NB4 (cell line): Measurements from ENCODE around the gene FAM162B.

Experiments
- DNase-seq: peaks from one replicate; pipeline ENCODE4 v3.0.0; 2010; ENCODE audit warnings: low read depth
- H3K4me3 ChIP-seq: one replicate; pipeline ENCODE4 v1.5.1; 2011; ENCODE audit warnings: mild to moderate bottlenecking, low read depth, low read length, moderate library complexity
- CTCF ChIP-seq: IDR thresholded peaks from one replicate; pipeline ENCODE4 v1.5.1; 2012; ENCODE audit warnings: low read depth, low read length
- MYC ChIP-seq: IDR thresholded peaks from 2 replicates; pipeline ENCODE4 v1.6.1; 2011; ENCODE audit warnings: low read depth, low read length
- POLR2A ChIP-seq: IDR thresholded peaks from 2 replicates; pipeline ENCODE4 v1.6.1; 2011; ENCODE audit warnings: mild to moderate bottlenecking; ENCODE audit not compliant: insufficient read length; ENCODE audit errors: extremely low read depth
- TF ChIP-seq, protein P1 (sequence below): IDR thresholded peaks from 2 replicates; pipeline ENCODE4 v1.6.1; 2011; ENCODE audit warnings: low read depth, low read length

FAM162B gene

DNA sequence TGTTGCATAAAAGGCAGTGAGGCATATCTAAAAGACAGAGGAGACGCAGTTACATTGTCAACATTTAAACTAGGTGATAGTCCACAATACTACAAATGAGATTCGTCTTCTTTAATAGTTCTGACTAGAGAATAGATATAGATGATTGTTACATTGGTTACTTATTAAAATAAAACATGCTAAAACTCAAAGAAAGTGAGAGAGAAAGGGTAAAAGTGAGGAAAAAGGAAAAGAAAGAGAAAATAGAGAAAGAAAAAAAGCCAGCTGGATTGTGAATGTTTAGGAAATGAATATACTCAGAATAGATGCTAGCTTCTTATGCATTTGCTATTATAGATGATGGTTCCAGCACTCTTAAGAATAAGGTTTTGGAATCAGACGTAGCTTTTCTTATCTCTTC, 27.7 kb upstream of the FAM162B start:
- DNase-seq = no peak
- H3K4me3 ChIP-seq = no peak overlapping the region
- TF ChIP-seq POLR2A = no peak
- TF ChIP-seq MYC = no peak
- no peak for TF ChIP-seq CTCF
- TF ChIP-seq, protein P1, sequence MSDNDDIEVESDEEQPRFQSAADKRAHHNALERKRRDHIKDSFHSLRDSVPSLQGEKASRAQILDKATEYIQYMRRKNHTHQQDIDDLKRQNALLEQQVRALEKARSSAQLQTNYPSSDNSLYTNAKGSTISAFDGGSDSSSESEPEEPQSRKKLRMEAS = no peak

GRCh38 chr6:116783852-116784251, 18.3 kb upstream of the FAM162B start:
- no peak for TF ChIP-seq POLR2A
- no peak for DNase-seq
- no peak overlapping the region for H3K4me3 ChIP-seq

- TF ChIP-seq POLR2A (no peak), MYC (no peak), CTCF (peak; percentile 23)
- TF ChIP-seq, protein P1 = no peak
- no peak overlapping the region for H3K4me3 ChIP-seq
- peak; percentile 61 for DNase-seq
These were observed 14.2 kb upstream of the FAM162B start for GRCh38 chr6:116779573-116780164.

DNA sequence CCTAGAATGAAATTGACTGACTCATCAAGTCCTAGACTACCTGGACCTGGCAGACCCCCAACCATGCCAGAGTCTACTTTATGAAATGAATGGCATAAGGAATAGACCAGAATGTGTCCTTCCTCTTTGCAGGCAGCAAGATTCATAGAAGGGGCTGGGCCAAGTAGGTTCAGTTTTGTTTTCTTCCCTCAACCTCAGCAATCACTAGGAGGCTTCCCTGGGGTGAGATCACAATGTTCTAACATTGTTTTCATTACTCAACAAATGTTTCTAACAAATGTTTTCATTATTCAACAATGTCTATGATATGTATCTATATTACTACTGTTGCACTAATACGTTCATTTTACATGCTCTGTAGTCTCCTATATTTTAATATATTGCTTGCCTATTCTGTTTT, 8.4 kb upstream of the FAM162B start:
- no peak for TF ChIP-seq POLR2A
- TF ChIP-seq CTCF = no peak
- no peak for TF ChIP-seq MYC
- TF ChIP-seq, protein P1 = no peak
- H3K4me3 ChIP-seq = no peak overlapping the region
- DNase-seq = no peak

GRCh38 chr6:116772450-116772849, 6.9 kb upstream of the FAM162B start:
- H3K4me3 ChIP-seq = no peak overlapping the region
- TF ChIP-seq POLR2A (no peak), CTCF (no peak), MYC (no peak)
- TF ChIP-seq, protein P1 = no peak
- DNase-seq = no peak

DNA sequence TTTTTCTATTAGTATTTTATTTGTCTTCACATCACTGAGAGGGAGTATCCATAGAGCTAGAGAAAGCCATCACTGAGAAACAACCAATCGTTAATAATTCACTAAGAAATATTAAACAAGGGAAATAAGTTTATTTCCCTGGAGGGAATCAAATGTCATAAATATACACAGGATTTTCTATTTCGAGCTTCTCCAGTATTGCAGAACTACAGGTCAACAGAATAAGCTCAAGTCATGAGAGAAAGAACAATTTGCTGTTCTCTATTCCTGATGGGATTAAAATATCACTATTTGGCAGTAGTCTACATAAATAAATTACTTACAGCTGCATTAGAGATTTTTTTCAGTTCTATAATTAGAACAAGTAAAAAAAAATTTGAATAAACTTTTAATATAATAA, 2.2 kb upstream of the FAM162B start:
- DNase-seq = no peak
- no peak overlapping the region for H3K4me3 ChIP-seq
- TF ChIP-seq, protein P1 = no peak
- no peak for TF ChIP-seq MYC
- no peak for TF ChIP-seq POLR2A
- TF ChIP-seq CTCF = no peak
